Measurements from ENCODE around the gene REPS1. TPM values are rescaled to one million over a fixed set of nuclear protein-coding genes. Genes with fewer than 3 reads are reported as not detected.

REPS1 gene
- polyA plus RNA-seq, 3 donors = 11.9 to 36.6 (median 14.0) TPM

DNA sequence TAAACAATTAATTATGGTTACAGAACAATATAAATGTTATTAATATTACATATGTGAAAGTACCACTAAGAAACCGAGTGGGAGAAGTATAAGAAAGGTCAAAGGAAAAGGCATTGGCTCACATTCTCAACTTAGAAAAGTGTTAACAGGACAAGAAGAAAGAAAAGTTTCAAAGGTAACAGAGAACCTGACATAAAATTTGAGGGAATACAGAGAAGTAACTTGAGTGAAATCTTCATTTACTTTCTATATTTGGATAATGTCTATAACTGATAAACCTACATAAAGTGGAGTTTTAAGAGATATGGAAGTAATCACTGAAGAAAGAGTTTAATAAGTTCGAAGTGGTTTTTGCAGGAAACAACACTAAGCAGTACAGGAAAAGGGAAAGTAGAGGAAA lies 30.1 kb downstream of the REPS1 start:
- Histone ChIP-seq H3K36me3 (replicated peaks in 1 of 2; ENCODE audit: control insufficient read depth in 1 of 2, insufficient read depth in 2 of 2, low read length in 2 of 2) (no peaks in the 10 kb centered on the region), H3K4me3 (replicated peaks in 1 of 3; ENCODE audit: low read depth in 2 of 3, low read length in 3 of 3) (peak overlapping the region in 1 of 3 experiments; percentile 4), H3K9me3 (replicated peaks in 1 of 2; ENCODE audit: control insufficient read depth in 1 of 2, insufficient read depth in 1 of 2, low read length in 2 of 2) (no peaks in the 10 kb centered on the region), H4K20me1 (ENCODE audit: insufficient read depth, low read length) (peaks cover 60% of the 10 kb centered on the region), H3K27me3 (ENCODE audit: control insufficient read depth in 2 of 2, insufficient read depth in 2 of 2, low read length in 2 of 2) (no peaks in the 10 kb centered on the region), H3K4me1 (ENCODE audit: control insufficient read depth in 1 of 2, insufficient read depth in 2 of 2, low read length in 2 of 2) (peaks cover 11 to 37% of the 10 kb centered on the region in 2 donors), H3K4me2 (replicated peaks; ENCODE audit: extremely low read depth, low read length, poor library complexity, severe bottlenecking) (peak overlapping the region; percentile 38), H3K27ac (ENCODE audit: low read depth in 1 of 2, low read length in 2 of 2) (peak overlapping the region in 1 of 2 donors; percentile 55), H2AFZ (ENCODE audit: insufficient read depth, low read depth, low read length, poor library complexity, severe bottlenecking) (no peak overlapping the region), H3K9ac (ENCODE audit: insufficient read depth, low read length, poor library complexity, severe bottlenecking) (no peak overlapping the region), H3K79me2 (ENCODE audit: insufficient read depth, low read length) (peaks cover 91% of the 10 kb centered on the region)
- DNase-seq = no peak
- Mint-ChIP-seq H3K36me3 (no peaks in the 10 kb centered on the region), H3K4me1 (peaks cover 48% of the 10 kb centered on the region), H3K27me3 (ENCODE audit: low read depth in 3 of 3) (peaks cover 0 to 1% (median 0%) of the 10 kb centered on the region in 3 donors), H3K9me3 (peaks cover 0 to 2% (median 0%) of the 10 kb centered on the region in 7 donors), H3K4me3 (no peak overlapping the region), H3K27ac (peak overlapping the region in 5 of 7 donors; percentile 49 to 81 (median 55))
- no CpG with 5 or more reads among the region's 2 CpGs for WGBS (ENCODE audit: insufficient coverage)
- TF ChIP-seq CTCF (IDR thresholded peaks at IDR 0.05) = no peak
- intact Hi-C loops (cut with micrococcal nuclease) = no loop called here

DNA sequence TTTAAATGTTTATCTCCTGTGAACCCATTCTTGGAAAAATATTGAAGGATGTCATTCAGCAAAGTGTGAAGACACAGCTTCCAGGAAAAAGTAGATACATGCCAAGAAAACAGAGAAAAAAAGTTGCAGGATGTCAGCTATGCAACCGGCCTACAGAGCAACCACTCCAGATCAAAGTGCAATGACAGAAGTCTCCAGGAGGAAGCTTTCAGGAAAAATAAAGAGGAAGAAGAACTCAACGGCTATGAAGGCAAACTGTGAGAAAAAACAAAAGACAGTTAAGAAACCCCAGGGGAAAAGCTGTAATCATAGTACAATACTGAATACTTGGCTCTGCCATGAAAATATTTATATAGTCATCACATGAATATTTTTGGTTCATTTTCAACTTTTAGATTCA lies 30.6 kb downstream of the REPS1 start:
- H3K4me1 ChIP-seq (ENCODE audit: control insufficient read depth in 1 of 2, insufficient read depth in 2 of 2, low read length in 2 of 2) = peaks cover 11 to 37% of the 10 kb centered on the region in 2 donors
- peaks cover 91% of the 10 kb centered on the region for H3K79me2 ChIP-seq (ENCODE audit: insufficient read depth, low read length)

More for the DNA sequence above, 30.6 kb downstream of the REPS1 start:
- intact Hi-C loops (cut with micrococcal nuclease) = no loop called here
- H3K27me3 Mint-ChIP-seq (ENCODE audit: low read depth in 3 of 3) = peaks cover 0 to 1% (median 0%) of the 10 kb centered on the region in 3 donors
- no peak for TF ChIP-seq CTCF (IDR thresholded peaks at IDR 0.05)
- Histone ChIP-seq H3K27me3 (ENCODE audit: control insufficient read depth in 2 of 2, insufficient read depth in 2 of 2, low read length in 2 of 2) (no peaks in the 10 kb centered on the region), H3K4me2 (replicated peaks; ENCODE audit: extremely low read depth, low read length, poor library complexity, severe bottlenecking) (peak overlapping the region; percentile 38), H3K9ac (ENCODE audit: insufficient read depth, low read length, poor library complexity, severe bottlenecking) (no peak overlapping the region), H3K9me3 (replicated peaks in 1 of 2; ENCODE audit: control insufficient read depth in 1 of 2, insufficient read depth in 1 of 2, low read length in 2 of 2) (no peaks in the 10 kb centered on the region), H2AFZ (ENCODE audit: insufficient read depth, low read depth, low read length, poor library complexity, severe bottlenecking) (no peak overlapping the region), H3K27ac (ENCODE audit: low read depth in 1 of 2, low read length in 2 of 2) (peak overlapping the region in 1 of 2 donors; percentile 55), H3K4me3 (replicated peaks in 1 of 3; ENCODE audit: low read depth in 2 of 3, low read length in 3 of 3) (peak overlapping the region in 1 of 3 experiments; percentile 4), H3K36me3 (replicated peaks in 1 of 2; ENCODE audit: control insufficient read depth in 1 of 2, insufficient read depth in 2 of 2, low read length in 2 of 2) (no peaks in the 10 kb centered on the region), H4K20me1 (ENCODE audit: insufficient read depth, low read length) (peaks cover 64% of the 10 kb centered on the region)
- peaks cover 0 to 2% (median 0%) of the 10 kb centered on the region in 7 donors for H3K9me3 Mint-ChIP-seq
- H3K4me3 Mint-ChIP-seq = no peak overlapping the region
- H3K27ac Mint-ChIP-seq = peak overlapping the region in 4 of 7 donors; percentile 11 to 74 (median 53)
- WGBS (ENCODE audit: insufficient coverage) = no CpG with 5 or more reads among the region's 2 CpGs
- peak in 2 of 3 donors; percentile 19 to 28 for DNase-seq
- H3K36me3 Mint-ChIP-seq = no peaks in the 10 kb centered on the region
- peaks cover 48% of the 10 kb centered on the region for H3K4me1 Mint-ChIP-seq
